Measurements from ENCODE around the gene TEC. TPM values are rescaled to one million over a fixed set of nuclear protein-coding genes. Genes with fewer than 3 reads are reported as not detected.
A peak's percentile ranks its signal among the peaks of the same experiment; 100 is the strongest.

The TEC gene
- total and polyA plus RNA-seq, 8 donors: 4.5 to 10.6 (median 7.6) TPM

- Histone ChIP-seq H3K4me3 (no peak overlapping the region), H3K27ac (no peak overlapping the region), H3K9me3 (no peaks in the 10 kb centered on the region), H3K36me3 (no peaks in the 10 kb centered on the region), H3K4me1 (peaks cover 4 to 12% of the 10 kb centered on the region in 2 donors), H3K27me3 (no peaks in the 10 kb centered on the region)
- DNase-seq: no peak
- no peak for TF ChIP-seq CTCF (IDR thresholded peaks at IDR 0.05)
- ATAC-seq: no peak
- intact Hi-C loops (cut with DNase I): no loop called here
Measured at GRCh38 chr4:48252313-48252712, 17.3 kb downstream of the TEC start.

- Histone ChIP-seq H3K27ac (no peak overlapping the region), H3K9me3 (no peaks in the 10 kb centered on the region), H3K4me3 (no peak overlapping the region), H3K36me3 (no peaks in the 10 kb centered on the region), H3K4me1 (peaks cover 4 to 12% of the 10 kb centered on the region in 2 donors), H3K27me3 (no peaks in the 10 kb centered on the region)
- TF ChIP-seq CTCF (IDR thresholded peaks at IDR 0.05): no peak
- DNase-seq: no peak
- intact Hi-C loops (cut with DNase I): no loop called here
- ATAC-seq: no peak
Measured at GRCh38 chr4:48250980-48251379, 18.7 kb downstream of the TEC start.

GRCh38 chr4:48250343-48250742, 19.3 kb downstream of the TEC start:
- Histone ChIP-seq H3K36me3 (no peaks in the 10 kb centered on the region), H3K4me3 (no peak overlapping the region), H3K4me1 (peaks cover under 1 to 12% of the 10 kb centered on the region in 2 donors), H3K27me3 (no peaks in the 10 kb centered on the region), H3K27ac (no peak overlapping the region), H3K9me3 (no peaks in the 10 kb centered on the region)
- DNase-seq (no peak), ATAC-seq (no peak)
- intact Hi-C loops (cut with DNase I): no loop called here
- TF ChIP-seq CTCF (IDR thresholded peaks at IDR 0.05): no peak

- Histone ChIP-seq H3K4me3 (no peak overlapping the region), H3K27me3 (no peaks in the 10 kb centered on the region), H3K9me3 (no peaks in the 10 kb centered on the region), H3K36me3 (no peaks in the 10 kb centered on the region), H3K27ac (no peak overlapping the region), H3K4me1 (peaks cover 0 to 4% of the 10 kb centered on the region in 2 donors)
- TF ChIP-seq CTCF (IDR thresholded peaks at IDR 0.05): no peak
- DNase-seq: peak in 1 of 4 donors; percentile 27
- intact Hi-C loops (cut with DNase I): no loop called here
- no peak for ATAC-seq
Measured at GRCh38 chr4:48249378-48249777, 20.3 kb downstream of the TEC start.

GRCh38 chr4:48248559-48248953, 21.1 kb downstream of the TEC start:
- intact Hi-C loops (cut with DNase I): no loop called here
- no peak overlapping the region for H3K4me3 ChIP-seq
- no peak overlapping the region for H3K27ac ChIP-seq
- H3K36me3 ChIP-seq: no peaks in the 10 kb centered on the region
- TF ChIP-seq CTCF (IDR thresholded peaks at IDR 0.05): no peak
- H3K4me1 ChIP-seq: no peaks in the 10 kb centered on the region
- no peaks in the 10 kb centered on the region for H3K9me3 ChIP-seq
- no peaks in the 10 kb centered on the region for H3K27me3 ChIP-seq
- DNase-seq (no peak), ATAC-seq (peak; percentile 46)

Measured in left lung (tissue), 10 donors.